GM21367 (cell line): ENCODE results near the gene SDHB.

Source experiments
- ATAC-seq: cut with Tn5 transposase; IDR thresholded peaks from one replicate; pipeline ENCODE4 v1.9.1; 2021; ENCODE audit not compliant: unreplicated experiment

Gene SDHB

GRCh38 chr1:17046334-17046657, 7.5 kb downstream of the SDHB start:
- no peak for ATAC-seq

- no peak for ATAC-seq
These were observed 8.0 kb downstream of the SDHB start for GRCh38 chr1:17045634-17046333.

GRCh38 chr1:17045150-17045549, 8.7 kb downstream of the SDHB start:
- no peak for ATAC-seq

- ATAC-seq, result no peak
These were observed 10.2 kb downstream of the SDHB start for GRCh38 chr1:17043676-17044075.

GRCh38 chr1:17040135-17040534, 13.7 kb downstream of the SDHB start:
- no peak for ATAC-seq

- no peak for ATAC-seq
These were observed 14.3 kb downstream of the SDHB start for GRCh38 chr1:17039522-17039921.

GRCh38 chr1:17033481-17033880, 20.4 kb downstream of the SDHB start:
- no peak for ATAC-seq

GRCh38 chr1:17032741-17033140, 21.1 kb downstream of the SDHB start:
- no peak for ATAC-seq

- ATAC-seq, result no peak
These were observed 22.4 kb downstream of the SDHB start for GRCh38 chr1:17031436-17031835.

GRCh38 chr1:17030206-17030605, 23.6 kb downstream of the SDHB start:
- ATAC-seq, result no peak

- no peak for ATAC-seq
These were observed 25.1 kb downstream of the SDHB start for GRCh38 chr1:17028662-17029188.

GRCh38 chr1:17027900-17028299, 25.9 kb downstream of the SDHB start:
- ATAC-seq, result no peak

GRCh38 chr1:17027403-17027802, 26.4 kb downstream of the SDHB start:
- ATAC-seq, result no peak

- no peak for ATAC-seq
These were observed 29.1 kb downstream of the SDHB start for GRCh38 chr1:17024721-17025120.

GRCh38 chr1:17023573-17023972, 30.3 kb downstream of the SDHB start:
- ATAC-seq, result no peak

GRCh38 chr1:17023102-17023501, 30.7 kb downstream of the SDHB start:
- no peak for ATAC-seq

GRCh38 chr1:17021896-17022295, 31.9 kb downstream of the SDHB start:
- ATAC-seq, result no peak

GRCh38 chr1:17020502-17020901, 33.3 kb downstream of the SDHB start:
- ATAC-seq, result no peak

GRCh38 chr1:17018849-17019248, 35.0 kb downstream of the SDHB start:
- ATAC-seq, result no peak

GRCh38 chr1:17017435-17017834, 36.4 kb downstream of the SDHB start:
- no peak for ATAC-seq

GRCh38 chr1:17016317-17016661, 37.5 kb downstream of the SDHB start:
- ATAC-seq, result no peak

- no peak for ATAC-seq
These were observed 38.9 kb downstream of the SDHB start for GRCh38 chr1:17014671-17015567.
